Parathyroid adenoma (tissue), 2 donors: ENCODE data around the gene SMAD7.

Source experiments
- H2AFZ ChIP-seq: fragments of 300-600 bp; sonication (generic); one replicate; pipeline ENCODE4 v1.7.0; 2017; ENCODE audit warnings: antibody characterized with exemption, mild to moderate bottlenecking
- H3K27ac ChIP-seq: fragments of 300-600 bp; sonication (generic); one replicate; pipeline ENCODE4 v1.7.0; 2017
- H3K27me3 ChIP-seq: fragments of 300-600 bp; sonication (generic); one replicate; pipeline ENCODE4 v1.7.0; 2017; ENCODE audit warnings: low read length; ENCODE audit not compliant: control insufficient read depth, insufficient read depth
- H3K36me3 ChIP-seq: fragments of 300-600 bp; sonication (generic); one replicate; pipeline ENCODE4 v1.7.0; 2017; ENCODE audit warnings: low read length; ENCODE audit not compliant: control insufficient read depth, insufficient read depth
- H3K4me1 ChIP-seq: fragments of 300-600 bp; sonication (generic); one replicate; pipeline ENCODE4 v1.7.0; 2017; ENCODE audit warnings: control low read depth
- H3K4me2 ChIP-seq: fragments of 300-600 bp; sonication (generic); one replicate; pipeline ENCODE4 v1.7.0; 2017; ENCODE audit warnings: low read length
- H3K4me3 ChIP-seq: fragments of 300-600 bp; sonication (generic); one replicate; pipeline ENCODE4 v1.7.0; 2017; ENCODE audit warnings: low read depth, low read length
- H3K79me2 ChIP-seq: fragments of 300-600 bp; sonication (generic); one replicate; pipeline ENCODE4 v1.7.0; 2017; ENCODE audit warnings: control low read depth
- H3K9ac ChIP-seq: fragments of 300-600 bp; sonication (generic); one replicate; pipeline ENCODE4 v1.7.0; 2017; ENCODE audit warnings: mild to moderate bottlenecking
- H3K9me3 ChIP-seq: fragments of 300-600 bp; sonication (generic); one replicate; pipeline ENCODE4 v1.7.0; 2017; ENCODE audit warnings: low read length; ENCODE audit not compliant: control insufficient read depth
- TF ChIP-seq, protein P1 (sequence below): fragments of 300-600 bp; sonication (generic); IDR thresholded peaks from one replicate; pipeline ENCODE4 v1.7.0; 2017; ENCODE audit warnings: antibody characterized with exemption, mild to moderate bottlenecking
- donor health status: primary hyperparathyroidism.

Gene SMAD7

GRCh38 chr18:48875942-48876511, 74.7 kb downstream of the SMAD7 start:
- H3K36me3 ChIP-seq: no peaks in the 10 kb centered on the region
- H3K4me1 ChIP-seq: no peaks in the 10 kb centered on the region
- H2AFZ ChIP-seq: no peak overlapping the region
- no peaks in the 10 kb centered on the region for H3K27me3 ChIP-seq
- H3K79me2 ChIP-seq: no peaks in the 10 kb centered on the region
- TF ChIP-seq, protein P1, sequence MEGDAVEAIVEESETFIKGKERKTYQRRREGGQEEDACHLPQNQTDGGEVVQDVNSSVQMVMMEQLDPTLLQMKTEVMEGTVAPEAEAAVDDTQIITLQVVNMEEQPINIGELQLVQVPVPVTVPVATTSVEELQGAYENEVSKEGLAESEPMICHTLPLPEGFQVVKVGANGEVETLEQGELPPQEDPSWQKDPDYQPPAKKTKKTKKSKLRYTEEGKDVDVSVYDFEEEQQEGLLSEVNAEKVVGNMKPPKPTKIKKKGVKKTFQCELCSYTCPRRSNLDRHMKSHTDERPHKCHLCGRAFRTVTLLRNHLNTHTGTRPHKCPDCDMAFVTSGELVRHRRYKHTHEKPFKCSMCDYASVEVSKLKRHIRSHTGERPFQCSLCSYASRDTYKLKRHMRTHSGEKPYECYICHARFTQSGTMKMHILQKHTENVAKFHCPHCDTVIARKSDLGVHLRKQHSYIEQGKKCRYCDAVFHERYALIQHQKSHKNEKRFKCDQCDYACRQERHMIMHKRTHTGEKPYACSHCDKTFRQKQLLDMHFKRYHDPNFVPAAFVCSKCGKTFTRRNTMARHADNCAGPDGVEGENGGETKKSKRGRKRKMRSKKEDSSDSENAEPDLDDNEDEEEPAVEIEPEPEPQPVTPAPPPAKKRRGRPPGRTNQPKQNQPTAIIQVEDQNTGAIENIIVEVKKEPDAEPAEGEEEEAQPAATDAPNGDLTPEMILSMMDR: no peak
- H3K27ac ChIP-seq: no peak overlapping the region
- no peaks in the 10 kb centered on the region for H3K9me3 ChIP-seq
- no peak overlapping the region for H3K9ac ChIP-seq
- no peak overlapping the region for H3K4me3 ChIP-seq
- H3K4me2 ChIP-seq: no peak overlapping the region

DNA sequence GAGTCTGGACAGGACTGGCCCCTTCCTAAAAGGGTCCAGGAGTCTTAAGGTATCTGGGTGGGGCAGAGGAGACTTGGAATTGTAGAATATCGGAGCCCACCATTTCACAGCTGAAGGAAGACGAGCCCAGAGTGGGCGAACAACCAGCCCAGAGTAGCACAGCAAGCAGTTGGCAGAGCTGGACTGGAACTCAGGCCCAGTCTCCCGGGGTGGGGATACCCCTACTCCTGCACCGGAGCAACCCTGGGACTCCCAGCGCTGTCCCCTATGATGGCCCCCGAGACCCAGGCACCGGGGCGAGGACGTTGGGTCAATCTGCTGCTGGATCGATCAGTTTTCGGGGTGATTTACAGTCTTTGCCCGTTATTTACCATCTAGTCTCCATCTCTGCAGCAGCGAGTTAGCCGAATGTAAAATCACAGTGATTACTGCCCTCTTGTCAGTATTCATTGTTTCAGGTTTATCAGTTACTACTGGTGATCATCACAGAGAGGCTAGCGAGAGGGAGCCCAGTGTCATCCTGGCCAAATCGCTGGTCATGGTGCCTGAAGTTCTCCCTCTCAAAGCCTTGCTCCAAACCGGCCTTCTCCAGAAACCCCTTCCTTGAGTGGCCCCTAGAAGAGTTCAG, 75.3 kb downstream of the SMAD7 start:
- Histone ChIP-seq H3K9me3 (no peaks in the 10 kb centered on the region), H3K9ac (no peak overlapping the region), H3K4me3 (no peak overlapping the region), H3K36me3 (no peaks in the 10 kb centered on the region), H3K27me3 (no peaks in the 10 kb centered on the region), H2AFZ (no peak overlapping the region), H3K4me2 (no peak overlapping the region), H3K4me1 (no peaks in the 10 kb centered on the region), H3K27ac (no peak overlapping the region), H3K79me2 (no peaks in the 10 kb centered on the region)
- TF ChIP-seq, protein P1: no peak

GRCh38 chr18:48874701-48875162, 76.0 kb downstream of the SMAD7 start:
- Histone ChIP-seq H3K79me2 (no peaks in the 10 kb centered on the region), H3K4me1 (no peaks in the 10 kb centered on the region), H3K9ac (no peak overlapping the region), H3K27ac (no peak overlapping the region), H2AFZ (no peak overlapping the region), H3K36me3 (no peaks in the 10 kb centered on the region), H3K27me3 (no peaks in the 10 kb centered on the region), H3K4me2 (no peak overlapping the region), H3K9me3 (no peaks in the 10 kb centered on the region), H3K4me3 (no peak overlapping the region)
- TF ChIP-seq, protein P1: no peak

DNA sequence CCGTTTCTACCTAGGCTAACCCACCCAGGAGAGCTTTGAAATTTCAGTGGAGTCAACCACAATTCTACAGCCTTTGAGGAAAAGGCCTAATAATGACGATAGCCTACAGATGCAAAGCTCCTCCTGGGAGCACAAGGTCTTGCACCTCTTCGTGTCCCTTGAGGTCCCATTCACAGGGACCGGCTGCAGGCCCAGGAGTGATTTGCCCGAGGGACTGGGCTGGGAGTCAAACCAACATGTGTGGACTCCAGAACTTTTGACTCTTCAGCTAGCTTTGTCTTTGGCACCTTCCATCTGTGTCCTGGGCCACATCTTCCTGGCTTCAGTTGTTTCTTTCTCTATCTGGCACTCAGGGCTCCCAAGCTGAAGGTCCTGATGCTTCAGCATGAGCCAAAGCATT, 76.5 kb downstream of the SMAD7 start:
- Histone ChIP-seq H3K27ac (no peak overlapping the region), H3K9ac (no peak overlapping the region), H3K36me3 (no peaks in the 10 kb centered on the region), H3K4me1 (no peaks in the 10 kb centered on the region), H3K4me3 (no peak overlapping the region), H2AFZ (no peak overlapping the region), H3K79me2 (no peaks in the 10 kb centered on the region), H3K4me2 (no peak overlapping the region), H3K9me3 (no peaks in the 10 kb centered on the region), H3K27me3 (no peaks in the 10 kb centered on the region)
- TF ChIP-seq, protein P1: no peak
